HepG2 (cell line): ENCODE measurements around the gene TTC28. TPM values are rescaled to one million over a fixed set of nuclear protein-coding genes. Genes with fewer than 3 reads are reported as not detected.

Experiments
- ATAC-seq: fragments of 200-7000 bp; cut with Tn5 transposase; 3 replicates; pipeline ENCODE4 v1.9.1; 2020; ENCODE audit warnings: mild to moderate bottlenecking, moderate library complexity
- BruUV-seq: library from RNA; stranded (reverse); fragments of 400-500 nt; replicated peaks from 2 replicates; lab custom pipeline; 2021; lab: Mats Ljungman, UMichigan
- CTCF ChIA-PET: fragments of 300-600 bp; formaldehyde crosslinking; extraction: SDS; loops from one replicate; lab custom pipeline; 2021; ENCODE audit warnings: low total read pairs, inconsistent platforms, low intra/inter-chr PET ratio; lab: Yijun Ruan, JAX
- POLR2A ChIA-PET: fragments of 350-600 bp; sonication (Branson Sonifier 250); formaldehyde crosslinking; loops from one replicate; lab custom pipeline; 2020; ENCODE audit warnings: antibody characterized with exemption, inconsistent platforms; lab: Yijun Ruan, JAX
- DNase-seq: peaks from one replicate; pipeline ENCODE4 v3.0.0-alpha.2; 2015; ENCODE audit warnings: low spot score
- FAIRE-seq: peaks from 3 replicates; lab custom pipeline; 2011; peaks lifted over from hg19 to GRCh38; lab: Jason Lieb, UNC
- H2AFZ ChIP-seq: one replicate; pipeline ENCODE4 v1.6.1; 2011; ENCODE audit warnings: low read length, inconsistent platforms
- H3K27ac ChIP-seq: fragments of 300-600 bp; 3 replicates; pipeline ENCODE4 v1.8.0; 2011; ENCODE audit warnings: mixed run types, mild to moderate bottlenecking, mixed read lengths, low read length, inconsistent platforms; ENCODE audit not compliant: insufficient read depth; ENCODE audit errors: extremely low read length
- H3K27me3 ChIP-seq, 2 experiments: fragments of 200-600 bp in 1 of 2; 2 replicates in 1 of 2; 3 replicates in 1 of 2; pipeline versions ENCODE4 v1.6.0 to v1.8.0; 2011; ENCODE audit warnings: low read length in 2 of 2, mild to moderate bottlenecking in 2 of 2, moderate library complexity in 2 of 2, inconsistent platforms in 1 of 2; ENCODE audit not compliant: insufficient read depth in 2 of 2, control insufficient read depth in 1 of 2
- H3K36me3 ChIP-seq, 2 experiments: fragments of 200-600 bp in 1 of 2; replicated peaks in 1 of 2; 2 replicates in 1 of 2; 3 replicates in 1 of 2; pipeline versions ENCODE4 v1.5.1 to v1.8.0; 2011; ENCODE audit warnings: low read length in 2 of 2, inconsistent platforms in 1 of 2; ENCODE audit not compliant: insufficient read depth in 2 of 2, control insufficient read depth in 1 of 2
- H3K4me1 ChIP-seq: 2 replicates; pipeline ENCODE4 v1.5.1; 2012; ENCODE audit warnings: low read length, inconsistent platforms; ENCODE audit not compliant: insufficient read depth
- H3K4me2 ChIP-seq: 2 replicates; pipeline ENCODE4 v1.6.0; 2011; ENCODE audit warnings: low read depth, low read length, inconsistent platforms
- H3K4me3 ChIP-seq, 3 experiments: fragments of 200-600 bp in 1 of 3; sonication (generic), shearing (Covaris generic) in 1 of 3; replicated peaks in 1 of 3; 2 replicates each; pipeline ENCODE4 v1.5.1; 2011 to 2016; ENCODE audit warnings: low read length in 3 of 3, inconsistent platforms in 2 of 3, low read depth in 2 of 3, mild to moderate bottlenecking in 2 of 3, control low read depth in 1 of 3, mixed read lengths in 1 of 3; ENCODE audit not compliant: insufficient read depth in 1 of 3
- H3K79me2 ChIP-seq: one replicate; pipeline ENCODE4 v1.6.1; 2011; ENCODE audit warnings: low read length, inconsistent platforms; ENCODE audit not compliant: insufficient read depth
- H3K9ac ChIP-seq: 2 replicates; pipeline ENCODE4 v1.6.0; 2011; ENCODE audit warnings: mild to moderate bottlenecking, low read depth, low read length, inconsistent platforms; ENCODE audit not compliant: insufficient read depth
- H3K9me3 ChIP-seq: 2 replicates; pipeline ENCODE4 v1.5.1; 2012; ENCODE audit warnings: mild to moderate bottlenecking, low read length
- H4K20me1 ChIP-seq: 2 replicates; pipeline ENCODE4 v1.6.0; 2011; ENCODE audit warnings: inconsistent platforms, mild to moderate bottlenecking, low read length, moderate library complexity; ENCODE audit not compliant: insufficient read depth
- DNMT1 ChIP-seq: sonication (generic); formaldehyde crosslinking; IDR thresholded peaks from 2 replicates; pipeline ENCODE4 v1.5.1; 2020; ENCODE audit warnings: mild to moderate bottlenecking, missing genetic modification reagents
- HDAC1 ChIP-seq: sonication (generic); formaldehyde crosslinking; IDR thresholded peaks from 2 replicates; pipeline ENCODE4 v1.5.1; 2020; ENCODE audit warnings: mild to moderate bottlenecking, missing genetic modification reagents
- MED13 ChIP-seq: sonication (generic); formaldehyde crosslinking; IDR thresholded peaks from 2 replicates; pipeline ENCODE4 v1.5.0; 2020; ENCODE audit warnings: missing genetic modification reagents
- YY1 ChIP-seq: IDR thresholded peaks from 2 replicates; pipeline ENCODE4 v1.6.1; 2011; ENCODE audit warnings: low read length, low read depth, moderate library complexity, mild to moderate bottlenecking; ENCODE audit not compliant: insufficient read depth, insufficient replicate concordance
- WGBS: methylation state at CpG from one replicate; pipeline ENCODE4 v1.1.6; 2017; ENCODE audit warnings: low lambda C conversion rate; 5-methylcytosine and 5-hydroxymethylcytosine counted together
- in situ Hi-C: cut with HindIII; loops from 2 replicates; pipeline ENCODE4 v1.10.0; 2017; ENCODE audit warnings: low pct_unique_long_range_greater_than_20kb; ENCODE audit not compliant: extremely low pct_ligation_motif_present
- intact Hi-C: fragments of 100-400 bp; cut with micrococcal nuclease; formaldehyde crosslinking; loops from one replicate; pipeline ENCODE4 v1.10.0; 2022; ENCODE audit not compliant: unreplicated experiment
- polyA plus RNA-seq, 8 experiments: library from polyadenylated mRNA; depleted of rRNA in 3 of 8; stranded (reverse) in 7 of 8; unstranded in 1 of 8; fragments of >200 nt; fragmentation: Illumina TruSeq in 4 of 8; extraction: Trizol in 4 of 8; gene quantifications; 2 replicates each; pipeline versions ENCODE4 v1.2.1 to v1.2.3, GENCODE V29; 2011 to 2016; ENCODE audit warnings: low read depth in 4 of 8, missing spikeins in 1 of 8, mixed read lengths in 1 of 8; ENCODE audit not compliant: insufficient read depth in 1 of 8
- total RNA-seq, 5 experiments: library from RNA; depleted of rRNA; stranded (reverse); fragments of >200 nt; fragmentation: Illumina TruSeq; extraction: Trizol; gene quantifications; 2 replicates each; pipeline ENCODE4 v1.2.3, GENCODE V29; 2016; ENCODE audit warnings: low read depth in 1 of 5
- TF ChIP-seq, protein P1 (sequence below): sonication (generic); formaldehyde crosslinking; IDR thresholded peaks from 2 replicates; pipeline ENCODE4 v1.5.1; 2020; ENCODE audit warnings: missing genetic modification reagents, mild to moderate bottlenecking, borderline replicate concordance
- TF ChIP-seq, protein P2 (sequence below): sonication (generic); formaldehyde crosslinking; IDR thresholded peaks from 2 replicates; pipeline ENCODE4 v1.9.0; 2021; ENCODE audit warnings: mild to moderate bottlenecking, missing genetic modification reagents
- TF ChIP-seq, protein P3 (sequence below): sonication (generic); formaldehyde crosslinking; IDR thresholded peaks from 2 replicates; pipeline ENCODE4 v1.4.0; 2020; ENCODE audit warnings: missing genetic modification reagents
- TF ChIP-seq, protein P4 (sequence below): sonication (generic); formaldehyde crosslinking; IDR thresholded peaks from 2 replicates; pipeline ENCODE4 v1.4.0; 2020; ENCODE audit warnings: missing genetic modification reagents

TTC28 gene
- total and polyA plus RNA-seq, 2 of the 13 experiments (the other 11 are each of a cell fraction or from before 2014, with no cell fraction given), result 4.2 to 13.1 TPM

DNA sequence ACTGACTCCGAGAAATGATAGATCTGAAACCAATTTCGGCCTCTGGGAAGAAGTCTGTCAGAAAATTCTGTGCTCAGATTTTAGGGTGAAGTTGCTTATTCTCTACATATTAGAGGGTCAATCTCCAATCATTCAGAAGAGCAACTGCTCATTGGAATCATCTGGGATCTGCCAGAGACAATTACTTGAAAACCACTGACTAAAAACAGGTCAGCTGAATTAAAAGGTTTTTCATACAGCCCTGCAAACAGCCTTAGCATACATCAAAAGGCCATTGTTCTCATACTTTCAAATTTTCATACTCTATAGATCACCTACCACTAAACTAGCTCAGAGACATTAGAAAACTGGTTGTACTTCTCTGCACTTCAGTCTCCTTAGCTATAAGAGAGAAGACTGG is 470.9 kb downstream of the TTC28 start:
- Histone ChIP-seq H3K27ac (no peak overlapping the region), H3K4me2 (no peak overlapping the region), H3K36me3 (no peaks in the 10 kb centered on the region), H3K27me3 (no peaks in the 10 kb centered on the region), H3K9ac (no peak overlapping the region), H3K79me2 (no peaks in the 10 kb centered on the region), H3K9me3 (no peaks in the 10 kb centered on the region), H3K4me1 (no peaks in the 10 kb centered on the region), H2AFZ (no peak overlapping the region), H4K20me1 (no peaks in the 10 kb centered on the region), H3K4me3 (no peak overlapping the region)
- no TSS peak for BruUV-seq
- 95% methylated on average over 2 of the region's 2 CpGs for WGBS
- DNase-seq (no peak), ATAC-seq (no peak), FAIRE-seq (no peak)
- in situ Hi-C loops (no loop called here), intact Hi-C loops (no loop called here)
- TF ChIP-seq DNMT1, result no peak
- TF ChIP-seq, protein P1, sequence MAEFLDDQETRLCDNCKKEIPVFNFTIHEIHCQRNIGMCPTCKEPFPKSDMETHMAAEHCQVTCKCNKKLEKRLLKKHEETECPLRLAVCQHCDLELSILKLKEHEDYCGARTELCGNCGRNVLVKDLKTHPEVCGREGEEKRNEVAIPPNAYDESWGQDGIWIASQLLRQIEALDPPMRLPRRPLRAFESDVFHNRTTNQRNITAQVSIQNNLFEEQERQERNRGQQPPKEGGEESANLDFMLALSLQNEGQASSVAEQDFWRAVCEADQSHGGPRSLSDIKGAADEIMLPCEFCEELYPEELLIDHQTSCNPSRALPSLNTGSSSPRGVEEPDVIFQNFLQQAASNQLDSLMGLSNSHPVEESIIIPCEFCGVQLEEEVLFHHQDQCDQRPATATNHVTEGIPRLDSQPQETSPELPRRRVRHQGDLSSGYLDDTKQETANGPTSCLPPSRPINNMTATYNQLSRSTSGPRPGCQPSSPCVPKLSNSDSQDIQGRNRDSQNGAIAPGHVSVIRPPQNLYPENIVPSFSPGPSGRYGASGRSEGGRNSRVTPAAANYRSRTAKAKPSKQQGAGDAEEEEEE (CRISPR knock-in tag), result no peak
- no peak for TF ChIP-seq YY1
- TF ChIP-seq HDAC1 (CRISPR knock-in tag), result no peak
- TF ChIP-seq MED13 (CRISPR knock-in tag), result no peak
- POLR2A ChIA-PET, result no interaction called here
- CTCF ChIA-PET, result no interaction called here

DNA sequence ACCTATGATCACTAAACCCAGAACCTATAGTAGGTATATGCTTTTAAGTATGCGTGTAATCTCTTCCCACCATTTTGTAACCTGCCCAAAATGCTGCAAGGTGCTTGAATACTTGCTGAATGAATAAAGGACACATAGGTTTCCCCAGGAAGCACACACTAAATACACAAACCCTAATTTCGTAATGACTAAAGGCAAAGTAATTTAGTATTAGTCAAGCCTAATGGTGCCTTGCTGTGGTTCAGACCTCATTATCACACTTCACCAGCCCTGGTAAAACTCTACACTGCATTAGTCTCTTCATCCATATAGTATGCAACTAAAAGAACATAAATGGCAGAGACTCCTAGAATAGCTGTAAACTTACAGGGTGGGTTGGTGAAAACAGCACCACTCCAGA is 471.6 kb downstream of the TTC28 start:
- CTCF ChIA-PET, result no interaction called here
- FAIRE-seq, result no peak
- in situ Hi-C loops, result no loop called here
- TF ChIP-seq, protein P2, sequence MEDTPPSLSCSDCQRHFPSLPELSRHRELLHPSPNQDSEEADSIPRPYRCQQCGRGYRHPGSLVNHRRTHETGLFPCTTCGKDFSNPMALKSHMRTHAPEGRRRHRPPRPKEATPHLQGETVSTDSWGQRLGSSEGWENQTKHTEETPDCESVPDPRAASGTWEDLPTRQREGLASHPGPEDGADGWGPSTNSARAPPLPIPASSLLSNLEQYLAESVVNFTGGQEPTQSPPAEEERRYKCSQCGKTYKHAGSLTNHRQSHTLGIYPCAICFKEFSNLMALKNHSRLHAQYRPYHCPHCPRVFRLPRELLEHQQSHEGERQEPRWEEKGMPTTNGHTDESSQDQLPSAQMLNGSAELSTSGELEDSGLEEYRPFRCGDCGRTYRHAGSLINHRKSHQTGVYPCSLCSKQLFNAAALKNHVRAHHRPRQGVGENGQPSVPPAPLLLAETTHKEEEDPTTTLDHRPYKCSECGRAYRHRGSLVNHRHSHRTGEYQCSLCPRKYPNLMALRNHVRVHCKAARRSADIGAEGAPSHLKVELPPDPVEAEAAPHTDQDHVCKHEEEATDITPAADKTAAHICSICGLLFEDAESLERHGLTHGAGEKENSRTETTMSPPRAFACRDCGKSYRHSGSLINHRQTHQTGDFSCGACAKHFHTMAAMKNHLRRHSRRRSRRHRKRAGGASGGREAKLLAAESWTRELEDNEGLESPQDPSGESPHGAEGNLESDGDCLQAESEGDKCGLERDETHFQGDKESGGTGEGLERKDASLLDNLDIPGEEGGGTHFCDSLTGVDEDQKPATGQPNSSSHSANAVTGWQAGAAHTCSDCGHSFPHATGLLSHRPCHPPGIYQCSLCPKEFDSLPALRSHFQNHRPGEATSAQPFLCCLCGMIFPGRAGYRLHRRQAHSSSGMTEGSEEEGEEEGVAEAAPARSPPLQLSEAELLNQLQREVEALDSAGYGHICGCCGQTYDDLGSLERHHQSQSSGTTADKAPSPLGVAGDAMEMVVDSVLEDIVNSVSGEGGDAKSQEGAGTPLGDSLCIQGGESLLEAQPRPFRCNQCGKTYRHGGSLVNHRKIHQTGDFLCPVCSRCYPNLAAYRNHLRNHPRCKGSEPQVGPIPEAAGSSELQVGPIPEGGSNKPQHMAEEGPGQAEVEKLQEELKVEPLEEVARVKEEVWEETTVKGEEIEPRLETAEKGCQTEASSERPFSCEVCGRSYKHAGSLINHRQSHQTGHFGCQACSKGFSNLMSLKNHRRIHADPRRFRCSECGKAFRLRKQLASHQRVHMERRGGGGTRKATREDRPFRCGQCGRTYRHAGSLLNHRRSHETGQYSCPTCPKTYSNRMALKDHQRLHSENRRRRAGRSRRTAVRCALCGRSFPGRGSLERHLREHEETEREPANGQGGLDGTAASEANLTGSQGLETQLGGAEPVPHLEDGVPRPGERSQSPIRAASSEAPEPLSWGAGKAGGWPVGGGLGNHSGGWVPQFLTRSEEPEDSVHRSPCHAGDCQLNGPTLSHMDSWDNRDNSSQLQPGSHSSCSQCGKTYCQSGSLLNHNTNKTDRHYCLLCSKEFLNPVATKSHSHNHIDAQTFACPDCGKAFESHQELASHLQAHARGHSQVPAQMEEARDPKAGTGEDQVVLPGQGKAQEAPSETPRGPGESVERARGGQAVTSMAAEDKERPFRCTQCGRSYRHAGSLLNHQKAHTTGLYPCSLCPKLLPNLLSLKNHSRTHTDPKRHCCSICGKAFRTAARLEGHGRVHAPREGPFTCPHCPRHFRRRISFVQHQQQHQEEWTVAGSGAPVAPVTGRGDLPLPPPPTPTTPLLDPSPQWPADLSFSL (CRISPR knock-in tag), result no peak
- TF ChIP-seq, protein P3, sequence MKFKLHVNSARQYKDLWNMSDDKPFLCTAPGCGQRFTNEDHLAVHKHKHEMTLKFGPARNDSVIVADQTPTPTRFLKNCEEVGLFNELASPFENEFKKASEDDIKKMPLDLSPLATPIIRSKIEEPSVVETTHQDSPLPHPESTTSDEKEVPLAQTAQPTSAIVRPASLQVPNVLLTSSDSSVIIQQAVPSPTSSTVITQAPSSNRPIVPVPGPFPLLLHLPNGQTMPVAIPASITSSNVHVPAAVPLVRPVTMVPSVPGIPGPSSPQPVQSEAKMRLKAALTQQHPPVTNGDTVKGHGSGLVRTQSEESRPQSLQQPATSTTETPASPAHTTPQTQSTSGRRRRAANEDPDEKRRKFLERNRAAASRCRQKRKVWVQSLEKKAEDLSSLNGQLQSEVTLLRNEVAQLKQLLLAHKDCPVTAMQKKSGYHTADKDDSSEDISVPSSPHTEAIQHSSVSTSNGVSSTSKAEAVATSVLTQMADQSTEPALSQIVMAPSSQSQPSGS (CRISPR knock-in tag), result no peak
- TF ChIP-seq, protein P4, sequence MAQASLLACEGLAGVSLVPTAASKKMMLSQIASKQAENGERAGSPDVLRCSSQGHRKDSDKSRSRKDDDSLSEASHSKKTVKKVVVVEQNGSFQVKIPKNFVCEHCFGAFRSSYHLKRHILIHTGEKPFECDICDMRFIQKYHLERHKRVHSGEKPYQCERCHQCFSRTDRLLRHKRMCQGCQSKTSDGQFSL, result no peak

More for the DNA sequence above, 471.6 kb downstream of the TTC28 start:
- Histone ChIP-seq H3K4me3 (no peak overlapping the region), H4K20me1 (no peaks in the 10 kb centered on the region), H3K36me3 (no peaks in the 10 kb centered on the region), H3K27ac (no peak overlapping the region), H3K9me3 (no peaks in the 10 kb centered on the region), H3K4me1 (no peaks in the 10 kb centered on the region), H3K27me3 (no peaks in the 10 kb centered on the region), H3K4me2 (no peak overlapping the region), H2AFZ (no peak overlapping the region), H3K79me2 (no peaks in the 10 kb centered on the region), H3K9ac (no peak overlapping the region)
- no TSS peak for BruUV-seq
- POLR2A ChIA-PET, result no interaction called here
- ATAC-seq (no peak), DNase-seq (no peak)
- intact Hi-C loops, result no loop called here
- 90% methylated on average over 2 of the region's 2 CpGs for WGBS
